Gastrocnemius medialis (tissue), 4 donors: ENCODE data around the gene SCUBE3.

Experiments used
- CTCF ChIP-seq, 5 experiments: fragments of 450-650 bp in 3 of 5; fragments of 200-600 bp in 2 of 5; sonication (generic) in 2 of 5; IDR thresholded peaks in 4 of 5; conservative IDR thresholded peaks in 1 of 5; 1 replicate in 4 of 5; 2 replicates in 1 of 5; pipeline ENCODE4 v1.5.1; 2016 to 2019; ENCODE audit warnings: antibody characterized with exemption in 5 of 5, mild to moderate bottlenecking in 3 of 5, moderate library complexity in 3 of 5
- POLR2A ChIP-seq, 2 donors: fragments of 450-650 bp; IDR thresholded peaks; one replicate each; pipeline ENCODE4 v1.6.1; 2017; ENCODE audit warnings: antibody characterized with exemption in 2 of 2, mild to moderate bottlenecking in 2 of 2, moderate library complexity in 2 of 2

DNA sequence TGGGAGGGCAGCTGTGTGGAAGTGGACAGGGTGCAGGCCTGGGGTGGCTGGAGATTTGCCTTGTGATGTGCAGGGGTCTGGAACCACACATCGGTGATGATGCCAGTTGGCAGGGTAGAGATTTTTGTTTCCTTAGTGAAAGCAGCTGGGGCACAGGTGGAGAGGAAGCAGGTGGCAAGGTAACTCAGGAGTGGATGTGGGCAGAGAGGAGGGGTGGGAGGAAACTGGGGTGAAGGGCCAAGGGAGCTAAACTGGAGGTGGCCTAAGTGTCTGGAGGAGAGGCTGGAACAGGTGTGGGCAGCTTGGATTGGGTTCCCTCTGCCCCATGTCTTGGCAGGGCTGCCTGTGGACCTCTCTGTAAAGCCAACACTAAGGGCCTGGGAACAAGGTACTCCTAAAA, 4.7 kb upstream of the SCUBE3 start:
- TF ChIP-seq POLR2A (IDR thresholded peaks at IDR 0.05) (no peak), CTCF (IDR thresholded peaks at IDR 0.05 in 4 of 5, conservative IDR thresholded peaks at IDR 0.05 in 1 of 5) (no peak)
